Psoas muscle (tissue), 8 donors: ENCODE results near the gene CFI. TPM values are rescaled to one million over a fixed set of nuclear protein-coding genes. Genes with fewer than 3 reads are reported as not detected.

Source experiments
- ATAC-seq, 4 donors: fragments of 200-7000 bp; cut with Tn5 transposase; one replicate each; pipeline ENCODE4 v1.9.1; 2020; ENCODE audit warnings: moderate library complexity in 3 of 4, mild to moderate bottlenecking in 2 of 4
- DNase-seq, 2 donors: peaks; one replicate each; pipeline ENCODE4 v3.0.0-alpha.2; 2020
- H3K27ac ChIP-seq: fragments of 200-600 bp; one replicate; pipeline ENCODE4 v1.8.0; 2022
- H3K27me3 ChIP-seq, 3 donors: fragments of 200-600 bp in 1 of 3; one replicate each; pipeline versions ENCODE4 v1.6.1 to v1.8.0; 2013 to 2022; ENCODE audit warnings: low read length in 2 of 3, mild to moderate bottlenecking in 2 of 3, moderate library complexity in 1 of 3; ENCODE audit not compliant: insufficient read depth in 3 of 3
- H3K36me3 ChIP-seq, 2 donors: fragments of 200-600 bp in 1 of 2; one replicate each; pipeline versions ENCODE4 v1.6.1 to v1.8.0; 2013 to 2022; ENCODE audit warnings: low read depth in 1 of 2, mild to moderate bottlenecking in 1 of 2, moderate library complexity in 1 of 2; ENCODE audit not compliant: insufficient read depth in 1 of 2
- H3K4me1 ChIP-seq: fragments of 200-600 bp; one replicate; pipeline ENCODE4 v1.8.0; 2022
- H3K4me3 ChIP-seq: fragments of 200-600 bp; one replicate; pipeline ENCODE4 v1.8.0; 2022; ENCODE audit warnings: mild to moderate bottlenecking
- H3K9me3 ChIP-seq: fragments of 200-600 bp; one replicate; pipeline ENCODE4 v1.8.0; 2022
- CTCF ChIP-seq: fragments of 200-600 bp; IDR thresholded peaks from one replicate; pipeline ENCODE4 v1.8.0; 2022; ENCODE audit warnings: antibody characterized with exemption
- WGBS, 3 donors: extraction: QIAGEN DNeasy Blood & Tissue Kit; methylation state at CpG; one replicate each; pipeline versions ENCODE4 v1.1.6 to v1.1.7; 2013; 5-methylcytosine and 5-hydroxymethylcytosine counted together
- intact Hi-C, 2 donors: fragments of 100-400 bp; cut with DNase I; formaldehyde crosslinking; loops; one replicate each; pipeline versions ENCODE4 v1.11.0 to v1.14.2; 2022
- polyA plus RNA-seq, 3 donors: library from polyadenylated mRNA; stranded (reverse); fragments of 200-250 nt; gene quantifications; one replicate each; pipeline ENCODE4 v1.2.3, GENCODE V29; 2013
- total RNA-seq, 4 donors: library from RNA; stranded (reverse); fragmentation: NEBNext Ultra II Directional in 2 of 4; extraction: Animal tissue kit (Norgen Biotek cat#: 25700) in 2 of 4; gene quantifications; one replicate each; pipeline versions ENCODE4 v1.2.1 to v1.2.4, GENCODE V29; 2021 to 2023
- donor health status: healthy with polysubstance abuse.
- donor health status: DM: no; HTN: no; CAD: no; lungs with moderate emphysema.
- donor health status: Bipolar disorder and iron deficiency.
- donor health status: healthy.
- donor health status: DM: yes; HTN: yes; CAD: no.
- donor health status: DM: no; HTN: no; CAD: no.
- donor health status: DM: no; HTN: no; CAD: no.
- donor health status: DM: yes; HTN: yes; CAD: no.

The CFI gene
- total and polyA plus RNA-seq, 7 donors, result 2.9 to 6.1 (median 4.4) TPM

DNA sequence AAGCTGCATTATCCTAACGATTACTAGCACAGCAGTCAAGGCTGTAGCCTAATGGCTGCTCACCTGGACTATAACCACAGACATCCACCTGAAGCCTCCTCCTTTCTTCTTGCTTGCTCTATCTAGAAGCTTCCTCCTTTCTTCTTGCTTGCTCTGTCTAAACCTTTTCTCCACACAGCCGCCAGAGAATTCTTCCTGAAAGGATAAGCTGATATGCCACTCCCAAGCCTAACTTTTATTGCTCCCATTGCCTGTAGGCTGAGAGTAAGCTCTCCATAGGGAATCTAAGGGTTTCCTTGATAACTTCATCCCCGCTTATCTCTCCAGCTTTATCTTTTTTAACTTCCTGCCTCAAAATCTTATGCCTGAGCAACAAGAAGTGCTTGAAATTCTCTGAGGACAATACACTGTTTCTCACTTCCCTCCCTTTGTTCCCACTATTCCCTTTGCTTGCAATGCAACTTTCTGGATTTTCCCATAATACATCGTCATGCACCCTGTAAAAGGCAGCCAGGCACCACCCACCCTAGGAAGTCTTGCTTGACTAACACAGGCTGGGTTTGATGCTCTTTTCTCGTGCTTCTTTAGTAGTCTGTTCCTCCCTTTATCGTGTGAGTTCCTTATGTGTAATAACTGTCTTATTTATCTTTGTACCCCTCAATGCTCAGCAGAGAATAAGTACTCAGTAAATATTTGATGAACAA lies 44.7 kb upstream of the CFI start:
- Histone ChIP-seq H3K27me3 (no peaks in the 10 kb centered on the region), H3K9me3 (no peaks in the 10 kb centered on the region), H3K27ac (no peak overlapping the region), H3K4me1 (no peaks in the 10 kb centered on the region), H3K4me3 (no peak overlapping the region), H3K36me3 (no peaks in the 10 kb centered on the region)
- no peak for TF ChIP-seq CTCF
- intact Hi-C loops, result loop anchor here in 1 of 2 donors (10.0 kb wide), 1 partner anchor 1162 kb away; no protein-coding TSS in a partner anchor
- no peak for DNase-seq
- no peak for ATAC-seq
- WGBS, 3 donors, result 54 to 58% (median 57%) methylated on average over 6 of the region's 6 CpGs

GRCh38 chr4:109836985-109837384 lies 35.2 kb upstream of the CFI start:
- intact Hi-C loops, result no loop called here
- Histone ChIP-seq H3K4me3 (no peak overlapping the region), H3K27ac (no peak overlapping the region), H3K36me3 (no peaks in the 10 kb centered on the region), H3K9me3 (no peaks in the 10 kb centered on the region), H3K4me1 (no peaks in the 10 kb centered on the region), H3K27me3 (no peaks in the 10 kb centered on the region)
- DNase-seq (no peak), ATAC-seq (no peak)
- TF ChIP-seq CTCF, result no peak
- WGBS, 3 donors, result 94 to 98% (median 97%) methylated on average over 3 of the region's 3 CpGs

DNA sequence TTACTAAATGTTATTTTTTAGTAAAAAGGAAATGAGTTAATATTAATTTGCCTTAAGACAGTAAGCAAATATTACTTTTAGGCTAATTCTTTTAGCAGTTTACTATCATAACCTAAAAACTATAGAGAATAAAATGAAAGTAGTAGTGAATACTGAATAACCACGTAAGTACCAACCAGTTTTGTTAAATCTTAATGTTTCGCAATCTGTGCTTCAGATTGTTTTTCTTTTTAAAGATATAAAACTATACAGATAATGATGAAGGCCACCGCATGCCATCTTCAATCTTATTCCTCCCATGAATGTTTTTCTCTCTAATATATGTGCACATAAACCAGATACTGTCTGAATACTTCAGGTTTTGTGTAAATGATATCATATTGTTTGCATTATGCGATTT lies 32.0 kb upstream of the CFI start:
- intact Hi-C loops, result loop anchor here in 1 of 2 donors (5.0 kb wide), 1 partner anchor 134 kb away; no protein-coding TSS in a partner anchor
- 91 to 97% (median 92%) methylated on average over 4 of the region's 4 CpGs for WGBS, 3 donors
- Histone ChIP-seq H3K9me3 (no peaks in the 10 kb centered on the region), H3K36me3 (peaks cover 0 to under 1% of the 10 kb centered on the region in 2 donors), H3K27me3 (no peaks in the 10 kb centered on the region), H3K4me1 (no peaks in the 10 kb centered on the region), H3K27ac (no peak overlapping the region), H3K4me3 (no peak overlapping the region)
- no peak for ATAC-seq
- TF ChIP-seq CTCF, result no peak
- DNase-seq, result no peak

DNA sequence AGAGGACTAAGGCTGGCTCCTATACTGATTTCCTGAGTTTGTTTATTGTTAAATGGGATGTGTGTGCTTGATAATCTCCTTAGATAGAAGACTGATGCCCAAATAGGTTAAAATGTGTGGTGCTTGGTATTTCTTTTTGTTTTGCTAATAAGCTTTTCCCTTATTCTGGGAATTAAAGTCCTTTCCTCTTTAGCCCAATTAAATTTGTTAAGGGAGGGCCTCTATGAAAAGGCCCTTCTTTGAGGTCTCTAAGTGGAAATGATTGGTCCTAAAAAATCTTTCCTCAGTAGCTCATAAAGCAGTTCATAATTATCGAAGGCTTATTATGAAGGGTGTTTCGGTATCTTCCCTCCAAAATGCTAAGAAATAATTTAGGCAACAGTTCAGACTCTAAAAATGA lies 25.9 kb upstream of the CFI start, which contains the start of gene RRH:
Gene RRH, plus strand, starts transcription at position 301 of the 400 bp plus-strand sequence. Its CDS starts 56 bp downstream, at position 357.
- Histone ChIP-seq H3K4me1 (no peaks in the 10 kb centered on the region), H3K27me3 (no peaks in the 10 kb centered on the region), H3K36me3 (peaks cover 0 to 41% of the 10 kb centered on the region in 2 donors), H3K4me3 (no peak within 1 kb of the TSS), H3K27ac (no peak within 1 kb of the TSS), H3K9me3 (no peaks in the 10 kb centered on the region)
- WGBS, 3 donors, result 96 to 99% (median 96%) methylated on average over 2 of the region's 2 CpGs
- intact Hi-C loops, result loop anchor here (5.0 to 10.0 kb wide), 3 partner anchors 157 to 405 kb away; no protein-coding TSS in a partner anchor
- TF ChIP-seq CTCF, result no peak
- ATAC-seq (no peak), DNase-seq (no peak)
